CD14-positive monocyte (primary cell): ENCODE results near the gene PANX2. TPM values are rescaled to one million over a fixed set of nuclear protein-coding genes. Genes with fewer than 3 reads are reported as not detected.

Experiments
- DNase-seq, 3 donors: peaks; one replicate each; pipeline ENCODE4 v3.0.0-alpha.2; 2011 to 2022
- H2AFZ ChIP-seq: 2 replicates; pipeline ENCODE4 v1.6.0; 2012; ENCODE audit warnings: mild to moderate bottlenecking, low read depth, low read length, inconsistent platforms; ENCODE audit not compliant: insufficient read depth, poor library complexity, severe bottlenecking
- H3K27ac ChIP-seq, 2 donors: 1 replicate in 1 of 2; 2 replicates in 1 of 2; pipeline ENCODE4 v1.5.1; 2012 to 2013; ENCODE audit warnings: low read length in 2 of 2, control low read depth in 1 of 2, inconsistent platforms in 1 of 2, low read depth in 1 of 2, mild to moderate bottlenecking in 1 of 2
- H3K27me3 ChIP-seq, 2 donors: one replicate each; pipeline versions ENCODE4 v1.6.0 to v1.6.1; 2011 to 2013; ENCODE audit warnings: low read length in 2 of 2; ENCODE audit not compliant: control insufficient read depth in 2 of 2, insufficient read depth in 2 of 2
- H3K36me3 ChIP-seq, 2 donors: replicated peaks in 1 of 2; 1 replicate in 1 of 2; 2 replicates in 1 of 2; pipeline versions ENCODE4 v1.5.1 to v1.6.1; 2012 to 2013; ENCODE audit warnings: low read length in 2 of 2, control low read depth in 1 of 2, inconsistent platforms in 1 of 2, mild to moderate bottlenecking in 1 of 2; ENCODE audit not compliant: insufficient read depth in 2 of 2, control insufficient read depth in 1 of 2
- H3K4me1 ChIP-seq, 2 donors: 1 replicate in 1 of 2; 2 replicates in 1 of 2; pipeline versions ENCODE4 v1.5.1 to v1.6.1; 2012 to 2013; ENCODE audit warnings: low read length in 2 of 2, control low read depth in 1 of 2, inconsistent platforms in 1 of 2, mild to moderate bottlenecking in 1 of 2, moderate library complexity in 1 of 2; ENCODE audit not compliant: insufficient read depth in 2 of 2, control insufficient read depth in 1 of 2
- H3K4me2 ChIP-seq: replicated peaks from 2 replicates; pipeline ENCODE3; 2012; ENCODE audit warnings: low read length, moderate library complexity, mild to moderate bottlenecking; ENCODE audit not compliant: poor library complexity, severe bottlenecking; ENCODE audit errors: extremely low read depth
- H3K4me3 ChIP-seq, 3 experiments: fragments of 200-600 bp in 1 of 3; sonication (generic) in 1 of 3; replicated peaks in 1 of 3; 1 replicate in 2 of 3; 2 replicates in 1 of 3; pipeline ENCODE4 v1.5.1; 2011 to 2013; ENCODE audit warnings: low read length in 3 of 3, mild to moderate bottlenecking in 3 of 3, control low read depth in 2 of 3, low read depth in 2 of 3, inconsistent platforms in 1 of 3, moderate library complexity in 1 of 3
- H3K79me2 ChIP-seq: 2 replicates; pipeline ENCODE4 v1.6.0; 2012; ENCODE audit warnings: mild to moderate bottlenecking, control low read depth, inconsistent platforms, low read length, moderate library complexity; ENCODE audit not compliant: insufficient read depth
- H3K9ac ChIP-seq: 2 replicates; pipeline ENCODE4 v1.6.0; 2017; ENCODE audit warnings: low read length, mild to moderate bottlenecking; ENCODE audit not compliant: insufficient read depth, poor library complexity, severe bottlenecking
- H3K9me3 ChIP-seq, 2 donors: replicated peaks in 1 of 2; 1 replicate in 1 of 2; 2 replicates in 1 of 2; pipeline versions ENCODE4 v1.5.1 to v1.6.1; 2012 to 2013; ENCODE audit warnings: low read length in 2 of 2, control low read depth in 1 of 2; ENCODE audit not compliant: control insufficient read depth in 1 of 2, insufficient read depth in 1 of 2
- H4K20me1 ChIP-seq: 2 replicates; pipeline ENCODE4 v1.6.0; 2012; ENCODE audit warnings: mild to moderate bottlenecking, low read length, control low read depth, moderate library complexity; ENCODE audit not compliant: insufficient read depth
- H3K27ac Mint-ChIP-seq, 7 donors: one replicate each; pipeline ENCODE4 v1.8.0; 2020; ENCODE audit warnings: mild to moderate bottlenecking in 7 of 7, mixed read lengths in 7 of 7, moderate library complexity in 6 of 7, inconsistent platforms in 2 of 7
- H3K27me3 Mint-ChIP-seq, 3 donors: one replicate each; pipeline ENCODE4 v1.8.0; 2021 to 2022; ENCODE audit warnings: low read depth in 3 of 3, mild to moderate bottlenecking in 3 of 3, mixed read lengths in 3 of 3, moderate library complexity in 3 of 3, inconsistent platforms in 1 of 3
- H3K36me3 Mint-ChIP-seq, 2 donors: one replicate each; pipeline ENCODE4 v1.8.0; 2020; ENCODE audit warnings: mixed read lengths in 2 of 2, inconsistent platforms in 1 of 2, mild to moderate bottlenecking in 1 of 2
- H3K4me1 Mint-ChIP-seq: one replicate; pipeline ENCODE4 v1.8.0; 2020; ENCODE audit warnings: mild to moderate bottlenecking, mixed read lengths
- H3K4me3 Mint-ChIP-seq, 2 donors: one replicate each; pipeline ENCODE4 v1.8.0; 2020; ENCODE audit warnings: mild to moderate bottlenecking in 2 of 2, mixed read lengths in 2 of 2, moderate library complexity in 1 of 2
- H3K9me3 Mint-ChIP-seq, 7 donors: one replicate each; pipeline ENCODE4 v1.8.0; 2020 to 2022; ENCODE audit warnings: mixed read lengths in 7 of 7, mild to moderate bottlenecking in 6 of 7, moderate library complexity in 6 of 7, inconsistent platforms in 2 of 7
- CTCF ChIP-seq: fragments of 200-600 bp; IDR thresholded peaks from one replicate; pipeline ENCODE4 v1.8.0; 2022; ENCODE audit warnings: antibody characterized with exemption, mild to moderate bottlenecking
- WGBS: methylation state at CpG from one replicate; pipeline ENCODE4 v1.1.5; 2013; ENCODE audit warnings: missing lambda C conversion rate; ENCODE audit not compliant: insufficient coverage; 5-methylcytosine and 5-hydroxymethylcytosine counted together
- intact Hi-C, 2 donors: fragments of 100-400 bp; cut with micrococcal nuclease; formaldehyde crosslinking; loops; one replicate each; pipeline versions ENCODE4 v1.15.0 to v1.15.1; 2023
- polyA plus RNA-seq, 3 donors: library from polyadenylated mRNA; depleted of rRNA in 1 of 3; unstranded in 2 of 3; stranded (reverse) in 1 of 3; fragments of 300-500 nt in 2 of 3; fragments of >200 nt in 1 of 3; fragmentation: Illumina TruSeq in 2 of 3; gene quantifications; 1 replicate in 2 of 3; 2 replicates in 1 of 3; pipeline ENCODE4 v1.2.3, GENCODE V29; 2012 to 2021

The PANX2 gene
- polyA plus RNA-seq, 3 donors, result 0.05 to 6.0 TPM; not detected in 1

GRCh38 chr22:50175921-50176849 is 5.7 kb downstream of the PANX2 start:
- H2AFZ ChIP-seq, result no peak overlapping the region
- no peak overlapping the region for H3K9ac ChIP-seq
- no peak overlapping the region for H3K27ac ChIP-seq
- H3K9me3 ChIP-seq, result no peaks in the 10 kb centered on the region
- H3K4me1 ChIP-seq, result peaks cover 10 to 35% of the 10 kb centered on the region in 2 donors
- no peaks in the 10 kb centered on the region for H3K36me3 ChIP-seq
- H3K4me2 ChIP-seq, result no peak overlapping the region
- Mint-ChIP-seq H3K36me3 (peaks cover 4 to 9% of the 10 kb centered on the region in 2 donors), H3K27ac (no peak overlapping the region), H3K9me3 (peaks cover 2 to 10% (median 7%) of the 10 kb centered on the region in 7 donors), H3K4me3 (no peak overlapping the region), H3K4me1 (peaks cover 21% of the 10 kb centered on the region), H3K27me3 (peaks cover 18 to 54% (median 27%) of the 10 kb centered on the region in 3 donors)
- DNase-seq, result no peak
- 93% methylated on average over 23 of the region's 27 CpGs for WGBS
- H4K20me1 ChIP-seq, result no peaks in the 10 kb centered on the region
- H3K4me3 ChIP-seq, result no peak overlapping the region
- intact Hi-C loops, result no loop called here
- no peaks in the 10 kb centered on the region for H3K79me2 ChIP-seq
- no peak for TF ChIP-seq CTCF
- H3K27me3 ChIP-seq, result peaks cover 0 to 14% of the 10 kb centered on the region in 2 donors

- H3K79me2 ChIP-seq, result no peaks in the 10 kb centered on the region
- no peak overlapping the region for H3K4me3 ChIP-seq
- peaks cover 0 to 7% of the 10 kb centered on the region in 2 donors for H3K27me3 ChIP-seq
Observed at GRCh38 chr22:50176850-50177536, 6.5 kb downstream of the PANX2 start.

More at GRCh38 chr22:50176850-50177536, 6.5 kb downstream of the PANX2 start:
- no peak for DNase-seq
- peaks cover 10 to 27% of the 10 kb centered on the region in 2 donors for H3K4me1 ChIP-seq
- H3K9me3 ChIP-seq, result no peaks in the 10 kb centered on the region
- Mint-ChIP-seq H3K27ac (no peak overlapping the region), H3K9me3 (peaks cover 2 to 9% (median 7%) of the 10 kb centered on the region in 7 donors), H3K4me3 (peak overlapping the region in 1 of 2 donors; percentile 83), H3K27me3 (peaks cover 14 to 46% (median 23%) of the 10 kb centered on the region in 3 donors), H3K36me3 (peaks cover 3 to 10% of the 10 kb centered on the region in 2 donors), H3K4me1 (peaks cover 20% of the 10 kb centered on the region)
- H3K9ac ChIP-seq, result no peak overlapping the region
- no peak overlapping the region for H2AFZ ChIP-seq
- H3K36me3 ChIP-seq, result no peaks in the 10 kb centered on the region
- no peak overlapping the region for H3K4me2 ChIP-seq
- H3K27ac ChIP-seq, result no peak overlapping the region
- TF ChIP-seq CTCF, result no peak
- 98% methylated on average over 73 of the region's 76 CpGs for WGBS
- H4K20me1 ChIP-seq, result no peaks in the 10 kb centered on the region
- intact Hi-C loops, result no loop called here
